HepG2 (cell line): ENCODE results near the gene TSPAN18. TPM values are rescaled to one million over a fixed set of nuclear protein-coding genes. Genes with fewer than 3 reads are reported as not detected.

Experiments
- ATAC-seq: fragments of 200-7000 bp; cut with Tn5 transposase; 3 replicates; pipeline ENCODE4 v1.9.1; 2020; ENCODE audit warnings: mild to moderate bottlenecking, moderate library complexity
- BruUV-seq: library from RNA; stranded (reverse); fragments of 400-500 nt; replicated peaks from 2 replicates; lab custom pipeline; 2021; lab: Mats Ljungman, UMichigan
- CTCF ChIA-PET: fragments of 300-600 bp; formaldehyde crosslinking; extraction: SDS; loops from one replicate; lab custom pipeline; 2021; ENCODE audit warnings: low total read pairs, inconsistent platforms, low intra/inter-chr PET ratio; lab: Yijun Ruan, JAX
- POLR2A ChIA-PET: fragments of 350-600 bp; sonication (Branson Sonifier 250); formaldehyde crosslinking; loops from one replicate; lab custom pipeline; 2020; ENCODE audit warnings: antibody characterized with exemption, inconsistent platforms; lab: Yijun Ruan, JAX
- DNase-seq: peaks from one replicate; pipeline ENCODE4 v3.0.0-alpha.2; 2015; ENCODE audit warnings: low spot score
- FAIRE-seq: peaks from 3 replicates; lab custom pipeline; 2011; peaks lifted over from hg19 to GRCh38; lab: Jason Lieb, UNC
- H2AFZ ChIP-seq: one replicate; pipeline ENCODE4 v1.6.1; 2011; ENCODE audit warnings: low read length, inconsistent platforms
- H3K27ac ChIP-seq: fragments of 300-600 bp; 3 replicates; pipeline ENCODE4 v1.8.0; 2011; ENCODE audit warnings: mixed run types, mild to moderate bottlenecking, mixed read lengths, low read length, inconsistent platforms; ENCODE audit not compliant: insufficient read depth; ENCODE audit errors: extremely low read length
- H3K27me3 ChIP-seq, 2 experiments: fragments of 200-600 bp in 1 of 2; 2 replicates in 1 of 2; 3 replicates in 1 of 2; pipeline versions ENCODE4 v1.6.0 to v1.8.0; 2011; ENCODE audit warnings: low read length in 2 of 2, mild to moderate bottlenecking in 2 of 2, moderate library complexity in 2 of 2, inconsistent platforms in 1 of 2; ENCODE audit not compliant: insufficient read depth in 2 of 2, control insufficient read depth in 1 of 2
- H3K36me3 ChIP-seq, 2 experiments: fragments of 200-600 bp in 1 of 2; replicated peaks in 1 of 2; 2 replicates in 1 of 2; 3 replicates in 1 of 2; pipeline versions ENCODE4 v1.5.1 to v1.8.0; 2011; ENCODE audit warnings: low read length in 2 of 2, inconsistent platforms in 1 of 2; ENCODE audit not compliant: insufficient read depth in 2 of 2, control insufficient read depth in 1 of 2
- H3K4me1 ChIP-seq: 2 replicates; pipeline ENCODE4 v1.5.1; 2012; ENCODE audit warnings: low read length, inconsistent platforms; ENCODE audit not compliant: insufficient read depth
- H3K4me2 ChIP-seq: 2 replicates; pipeline ENCODE4 v1.6.0; 2011; ENCODE audit warnings: low read depth, low read length, inconsistent platforms
- H3K4me3 ChIP-seq, 3 experiments: fragments of 200-600 bp in 1 of 3; sonication (generic), shearing (Covaris generic) in 1 of 3; replicated peaks in 1 of 3; 2 replicates each; pipeline ENCODE4 v1.5.1; 2011 to 2016; ENCODE audit warnings: low read length in 3 of 3, inconsistent platforms in 2 of 3, low read depth in 2 of 3, mild to moderate bottlenecking in 2 of 3, control low read depth in 1 of 3, mixed read lengths in 1 of 3; ENCODE audit not compliant: insufficient read depth in 1 of 3
- H3K79me2 ChIP-seq: one replicate; pipeline ENCODE4 v1.6.1; 2011; ENCODE audit warnings: low read length, inconsistent platforms; ENCODE audit not compliant: insufficient read depth
- H3K9ac ChIP-seq: 2 replicates; pipeline ENCODE4 v1.6.0; 2011; ENCODE audit warnings: mild to moderate bottlenecking, low read depth, low read length, inconsistent platforms; ENCODE audit not compliant: insufficient read depth
- H3K9me3 ChIP-seq: 2 replicates; pipeline ENCODE4 v1.5.1; 2012; ENCODE audit warnings: mild to moderate bottlenecking, low read length
- H4K20me1 ChIP-seq: 2 replicates; pipeline ENCODE4 v1.6.0; 2011; ENCODE audit warnings: inconsistent platforms, mild to moderate bottlenecking, low read length, moderate library complexity; ENCODE audit not compliant: insufficient read depth
- BRCA1 ChIP-seq: sonication (generic); formaldehyde crosslinking; IDR thresholded peaks from 2 replicates; pipeline ENCODE4 v1.4.0; 2020; ENCODE audit warnings: missing genetic modification reagents
- FOXP1 ChIP-seq, 2 experiments: fragments of 450-650 bp in 1 of 2; IDR thresholded peaks; 2 replicates each; pipeline ENCODE4 v1.6.1; 2017 to 2018; ENCODE audit warnings: antibody characterized with exemption in 1 of 2
- HDAC2 ChIP-seq: sonication (generic); formaldehyde crosslinking; IDR thresholded peaks from 2 replicates; pipeline ENCODE4 v1.4.0; 2020; ENCODE audit warnings: missing genetic modification reagents
- HDAC6 ChIP-seq: fragments of 200-600 bp; sonication (generic); IDR thresholded peaks from 2 replicates; pipeline ENCODE4 v1.7.0; 2017; ENCODE audit warnings: mild to moderate bottlenecking, antibody characterized with exemption, low read length, low read depth
- JDP2 ChIP-seq: sonication (generic); formaldehyde crosslinking; IDR thresholded peaks from 2 replicates; pipeline ENCODE4 v1.8.1; 2022; ENCODE audit warnings: missing genetic modification reagents, borderline replicate concordance
- YEATS2 ChIP-seq: sonication (generic); formaldehyde crosslinking; IDR thresholded peaks from 2 replicates; pipeline ENCODE4 v1.4.0; 2020; ENCODE audit warnings: missing genetic modification reagents, borderline replicate concordance
- YEATS4 ChIP-seq: sonication (generic); formaldehyde crosslinking; IDR thresholded peaks from 2 replicates; pipeline ENCODE4 v1.4.0; 2020; ENCODE audit warnings: missing genetic modification reagents, borderline replicate concordance
- ZNF343 ChIP-seq: sonication (generic); formaldehyde crosslinking; IDR thresholded peaks from 2 replicates; pipeline ENCODE4 v1.4.0; 2020; ENCODE audit warnings: mild to moderate bottlenecking, missing genetic modification reagents
- ZNF781 ChIP-seq: sonication (generic); formaldehyde crosslinking; IDR thresholded peaks from 2 replicates; pipeline ENCODE4 v1.5.1; 2020; ENCODE audit warnings: borderline replicate concordance, mild to moderate bottlenecking, missing genetic modification reagents; ENCODE audit errors: not compliant biosample characterization
- WGBS: methylation state at CpG from one replicate; pipeline ENCODE4 v1.1.6; 2017; ENCODE audit warnings: low lambda C conversion rate; 5-methylcytosine and 5-hydroxymethylcytosine counted together
- in situ Hi-C: cut with HindIII; loops from 2 replicates; pipeline ENCODE4 v1.10.0; 2017; ENCODE audit warnings: low pct_unique_long_range_greater_than_20kb; ENCODE audit not compliant: extremely low pct_ligation_motif_present
- intact Hi-C: fragments of 100-400 bp; cut with micrococcal nuclease; formaldehyde crosslinking; loops from one replicate; pipeline ENCODE4 v1.10.0; 2022; ENCODE audit not compliant: unreplicated experiment
- polyA plus RNA-seq, 8 experiments: library from polyadenylated mRNA; depleted of rRNA in 3 of 8; stranded (reverse) in 7 of 8; unstranded in 1 of 8; fragments of >200 nt; fragmentation: Illumina TruSeq in 4 of 8; extraction: Trizol in 4 of 8; gene quantifications; 2 replicates each; pipeline versions ENCODE4 v1.2.1 to v1.2.3, GENCODE V29; 2011 to 2016; ENCODE audit warnings: low read depth in 4 of 8, missing spikeins in 1 of 8, mixed read lengths in 1 of 8; ENCODE audit not compliant: insufficient read depth in 1 of 8
- total RNA-seq, 5 experiments: library from RNA; depleted of rRNA; stranded (reverse); fragments of >200 nt; fragmentation: Illumina TruSeq; extraction: Trizol; gene quantifications; 2 replicates each; pipeline ENCODE4 v1.2.3, GENCODE V29; 2016; ENCODE audit warnings: low read depth in 1 of 5
- TF ChIP-seq, protein P1 (sequence below): sonication (generic); formaldehyde crosslinking; IDR thresholded peaks from 2 replicates; pipeline ENCODE4 v1.4.0; 2020; ENCODE audit warnings: missing genetic modification reagents, borderline replicate concordance
- TF ChIP-seq, protein P2 (sequence below): sonication (generic); formaldehyde crosslinking; conservative IDR thresholded peaks from 2 replicates; pipeline ENCODE4 v1.8.1; 2023; ENCODE audit warnings: missing genetic modification reagents
- TF ChIP-seq, protein P3 (sequence below): sonication (generic); formaldehyde crosslinking; IDR thresholded peaks from 2 replicates; pipeline ENCODE4 v1.8.0; 2022; ENCODE audit warnings: missing genetic modification reagents, mild to moderate bottlenecking, moderate library complexity, borderline replicate concordance

Gene TSPAN18
- total and polyA plus RNA-seq, 2 of the 13 experiments (the other 11 are each of a cell fraction or from before 2014, with no cell fraction given) = not detected

DNA sequence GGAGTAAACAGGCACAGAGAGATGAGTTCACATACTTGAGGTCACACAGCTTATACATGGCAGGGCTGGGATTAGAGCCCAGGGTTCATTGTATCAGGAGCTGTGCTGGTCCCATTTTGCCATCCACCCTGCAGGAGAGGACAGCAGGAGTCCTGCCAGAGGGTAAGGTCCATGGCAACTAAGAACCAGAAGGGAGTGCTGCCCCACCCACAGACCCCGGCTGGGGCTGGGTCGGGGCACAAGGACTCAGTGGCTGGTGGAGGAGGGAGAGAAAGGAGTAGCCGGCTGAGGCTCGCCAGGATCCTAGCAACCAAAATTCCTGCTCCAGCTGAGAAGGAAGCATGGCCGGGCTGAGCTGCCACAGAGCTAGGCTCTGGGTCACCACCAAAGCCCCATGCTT is 249.8 kb downstream of the TSPAN18 start:
- Histone ChIP-seq H3K4me3 (no peak overlapping the region), H3K4me2 (no peak overlapping the region), H3K9me3 (no peaks in the 10 kb centered on the region), H3K36me3 (no peaks in the 10 kb centered on the region), H3K79me2 (no peaks in the 10 kb centered on the region), H3K9ac (no peak overlapping the region), H4K20me1 (no peaks in the 10 kb centered on the region), H3K27ac (no peak overlapping the region), H3K27me3 (peaks cover 0 to 3% of the 10 kb centered on the region in 2 experiments; a peak in 2 of 5 replicates), H2AFZ (no peak overlapping the region), H3K4me1 (no peaks in the 10 kb centered on the region)
- POLR2A ChIA-PET = no interaction called here
- DNase-seq = no peak
- intact Hi-C loops (no loop called here), in situ Hi-C loops (no loop called here)
- FAIRE-seq = no peak
- CTCF ChIA-PET = no interaction called here
- ATAC-seq = no peak
- no TSS peak for BruUV-seq
- 48% methylated on average over 3 of the region's 5 CpGs for WGBS
- no peak for TF ChIP-seq HDAC6
- TF ChIP-seq ZNF781 (CRISPR knock-in tag) = no peak
- TF ChIP-seq, protein P1, sequence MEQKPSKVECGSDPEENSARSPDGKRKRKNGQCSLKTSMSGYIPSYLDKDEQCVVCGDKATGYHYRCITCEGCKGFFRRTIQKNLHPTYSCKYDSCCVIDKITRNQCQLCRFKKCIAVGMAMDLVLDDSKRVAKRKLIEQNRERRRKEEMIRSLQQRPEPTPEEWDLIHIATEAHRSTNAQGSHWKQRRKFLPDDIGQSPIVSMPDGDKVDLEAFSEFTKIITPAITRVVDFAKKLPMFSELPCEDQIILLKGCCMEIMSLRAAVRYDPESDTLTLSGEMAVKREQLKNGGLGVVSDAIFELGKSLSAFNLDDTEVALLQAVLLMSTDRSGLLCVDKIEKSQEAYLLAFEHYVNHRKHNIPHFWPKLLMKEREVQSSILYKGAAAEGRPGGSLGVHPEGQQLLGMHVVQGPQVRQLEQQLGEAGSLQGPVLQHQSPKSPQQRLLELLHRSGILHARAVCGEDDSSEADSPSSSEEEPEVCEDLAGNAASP (CRISPR knock-in tag) = no peak
- TF ChIP-seq BRCA1 (CRISPR knock-in tag) = no peak
- TF ChIP-seq, protein P2, sequence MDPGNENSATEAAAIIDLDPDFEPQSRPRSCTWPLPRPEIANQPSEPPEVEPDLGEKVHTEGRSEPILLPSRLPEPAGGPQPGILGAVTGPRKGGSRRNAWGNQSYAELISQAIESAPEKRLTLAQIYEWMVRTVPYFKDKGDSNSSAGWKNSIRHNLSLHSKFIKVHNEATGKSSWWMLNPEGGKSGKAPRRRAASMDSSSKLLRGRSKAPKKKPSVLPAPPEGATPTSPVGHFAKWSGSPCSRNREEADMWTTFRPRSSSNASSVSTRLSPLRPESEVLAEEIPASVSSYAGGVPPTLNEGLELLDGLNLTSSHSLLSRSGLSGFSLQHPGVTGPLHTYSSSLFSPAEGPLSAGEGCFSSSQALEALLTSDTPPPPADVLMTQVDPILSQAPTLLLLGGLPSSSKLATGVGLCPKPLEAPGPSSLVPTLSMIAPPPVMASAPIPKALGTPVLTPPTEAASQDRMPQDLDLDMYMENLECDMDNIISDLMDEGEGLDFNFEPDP (CRISPR knock-in tag) = no peak
- TF ChIP-seq YEATS2 (CRISPR knock-in tag) = no peak
- TF ChIP-seq ZNF343 (CRISPR knock-in tag) = no peak
- TF ChIP-seq, protein P3, sequence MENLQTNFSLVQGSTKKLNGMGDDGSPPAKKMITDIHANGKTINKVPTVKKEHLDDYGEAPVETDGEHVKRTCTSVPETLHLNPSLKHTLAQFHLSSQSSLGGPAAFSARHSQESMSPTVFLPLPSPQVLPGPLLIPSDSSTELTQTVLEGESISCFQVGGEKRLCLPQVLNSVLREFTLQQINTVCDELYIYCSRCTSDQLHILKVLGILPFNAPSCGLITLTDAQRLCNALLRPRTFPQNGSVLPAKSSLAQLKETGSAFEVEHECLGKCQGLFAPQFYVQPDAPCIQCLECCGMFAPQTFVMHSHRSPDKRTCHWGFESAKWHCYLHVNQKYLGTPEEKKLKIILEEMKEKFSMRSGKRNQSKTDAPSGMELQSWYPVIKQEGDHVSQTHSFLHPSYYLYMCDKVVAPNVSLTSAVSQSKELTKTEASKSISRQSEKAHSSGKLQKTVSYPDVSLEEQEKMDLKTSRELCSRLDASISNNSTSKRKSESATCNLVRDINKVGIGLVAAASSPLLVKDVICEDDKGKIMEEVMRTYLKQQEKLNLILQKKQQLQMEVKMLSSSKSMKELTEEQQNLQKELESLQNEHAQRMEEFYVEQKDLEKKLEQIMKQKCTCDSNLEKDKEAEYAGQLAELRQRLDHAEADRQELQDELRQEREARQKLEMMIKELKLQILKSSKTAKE (CRISPR knock-in tag) = no peak
- TF ChIP-seq FOXP1 (IDR thresholded peaks at IDR 0.05) = no peak
- no peak for TF ChIP-seq FOXP1 (CRISPR knock-in tag; IDR thresholded peaks at IDR 0.05)
- no peak for TF ChIP-seq HDAC2
- no peak for TF ChIP-seq YEATS4 (CRISPR knock-in tag)
- TF ChIP-seq JDP2 (CRISPR knock-in tag) = no peak
